Right atrium auricular region (tissue), 2 donors: ENCODE data around the gene KRT78. TPM values are rescaled to one million over a fixed set of nuclear protein-coding genes. Genes with fewer than 3 reads are reported as not detected.
A peak's percentile ranks its signal among the peaks of the same experiment; 100 is the strongest.
"Not testable (repeated sequence)": the region's sequence is repeated elsewhere in the genome, so short reads cannot be mapped to it uniquely, and the experiment has no call there.

Experiments used
- DNase-seq: peaks from one replicate; pipeline ENCODE4 v3.0.0-alpha.2; 2019; ENCODE audit warnings: low spot score
- H3K27ac ChIP-seq, 2 donors: fragments of 200-600 bp; sonication (generic); 1 replicate in 1 of 2; 2 replicates in 1 of 2; pipeline ENCODE4 v1.5.1; 2016 to 2019
- H3K27me3 ChIP-seq, 2 donors: fragments of 200-600 bp; sonication (generic); one replicate each; pipeline versions ENCODE4 v1.5.1 to v1.6.0; 2017 to 2019
- H3K36me3 ChIP-seq: fragments of 200-600 bp; sonication (generic); one replicate; pipeline ENCODE4 v1.5.1; 2016
- H3K4me1 ChIP-seq, 2 donors: fragments of 200-600 bp; sonication (generic); one replicate each; pipeline versions ENCODE4 v1.5.1 to v1.6.0; 2017 to 2019
- H3K4me3 ChIP-seq, 2 donors: fragments of 200-600 bp; sonication (generic); 1 replicate in 1 of 2; 2 replicates in 1 of 2; pipeline ENCODE4 v1.5.1; 2017 to 2019; ENCODE audit warnings: mild to moderate bottlenecking in 1 of 2, moderate library complexity in 1 of 2
- H3K9me3 ChIP-seq, 2 donors: fragments of 200-600 bp; sonication (generic); one replicate each; pipeline ENCODE4 v1.5.1; 2019
- CTCF ChIP-seq, 2 donors: fragments of 200-600 bp; sonication (generic); IDR thresholded peaks; one replicate each; pipeline ENCODE4 v1.5.1; 2019; ENCODE audit warnings: antibody characterized with exemption in 2 of 2
- total RNA-seq, 2 donors: library from RNA; depleted of rRNA; stranded (reverse); fragments of >200 nt; gene quantifications; one replicate each; pipeline ENCODE4 v1.1.0, GENCODE V29; 2016

The KRT78 gene
- total RNA-seq, 2 donors from 2014 or later: not detected

DNA sequence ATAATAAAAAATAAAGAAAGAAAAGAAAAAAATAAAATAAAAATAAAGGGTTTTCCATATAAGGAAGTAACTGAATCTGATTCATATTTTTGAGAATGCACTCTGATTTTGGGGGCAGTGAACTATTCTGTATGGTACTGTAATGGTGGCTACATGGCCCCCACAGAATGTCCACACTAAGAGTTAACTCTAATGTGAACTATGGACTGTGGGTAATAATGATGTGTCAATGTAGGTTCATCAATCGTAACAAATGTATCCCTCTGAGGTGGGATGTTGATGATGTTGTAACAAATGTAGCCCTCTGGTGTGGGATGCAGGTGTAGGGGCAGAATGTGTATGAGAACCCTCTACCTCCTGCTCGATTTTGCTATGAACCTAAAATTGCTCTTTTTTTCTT lies 42.2 kb upstream of the KRT78 start:
- Histone ChIP-seq H3K4me3 (no peak overlapping the region), H3K4me1 (peaks cover 0 to 4% of the 10 kb centered on the region in 2 donors), H3K27ac (no peak overlapping the region), H3K36me3 (no peaks in the 10 kb centered on the region), H3K27me3 (no peaks in the 10 kb centered on the region), H3K9me3 (no peaks in the 10 kb centered on the region)
- DNase-seq: no peak
- no peak for TF ChIP-seq CTCF (IDR thresholded peaks at IDR 0.05)

DNA sequence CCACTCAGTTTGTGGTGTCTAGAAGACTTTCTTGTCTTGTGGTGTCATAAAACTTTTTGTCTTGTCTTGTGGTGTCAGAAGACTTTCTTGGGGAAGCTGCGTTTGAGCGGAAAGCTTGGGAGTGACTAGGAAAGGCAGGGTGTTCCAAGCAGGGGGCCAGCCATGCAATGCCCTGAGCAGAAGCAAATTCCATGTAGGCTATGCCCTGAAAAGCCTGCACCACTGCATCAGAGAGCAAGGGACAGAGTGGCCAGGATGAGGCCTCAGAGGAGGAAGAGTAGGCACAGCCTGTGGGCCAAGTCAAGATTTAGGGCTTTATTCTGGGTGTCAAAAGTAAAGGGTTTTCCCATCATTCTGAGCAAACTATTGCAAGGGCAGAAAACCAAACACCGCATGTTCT lies 41.6 kb upstream of the KRT78 start:
- Histone ChIP-seq H3K27me3 (no peaks in the 10 kb centered on the region), H3K4me3 (no peak overlapping the region), H3K27ac (no peak overlapping the region), H3K4me1 (peaks cover 0 to 4% of the 10 kb centered on the region in 2 donors), H3K36me3 (no peaks in the 10 kb centered on the region), H3K9me3 (no peaks in the 10 kb centered on the region)
- DNase-seq: no peak
- TF ChIP-seq CTCF (IDR thresholded peaks at IDR 0.05): no peak

DNA sequence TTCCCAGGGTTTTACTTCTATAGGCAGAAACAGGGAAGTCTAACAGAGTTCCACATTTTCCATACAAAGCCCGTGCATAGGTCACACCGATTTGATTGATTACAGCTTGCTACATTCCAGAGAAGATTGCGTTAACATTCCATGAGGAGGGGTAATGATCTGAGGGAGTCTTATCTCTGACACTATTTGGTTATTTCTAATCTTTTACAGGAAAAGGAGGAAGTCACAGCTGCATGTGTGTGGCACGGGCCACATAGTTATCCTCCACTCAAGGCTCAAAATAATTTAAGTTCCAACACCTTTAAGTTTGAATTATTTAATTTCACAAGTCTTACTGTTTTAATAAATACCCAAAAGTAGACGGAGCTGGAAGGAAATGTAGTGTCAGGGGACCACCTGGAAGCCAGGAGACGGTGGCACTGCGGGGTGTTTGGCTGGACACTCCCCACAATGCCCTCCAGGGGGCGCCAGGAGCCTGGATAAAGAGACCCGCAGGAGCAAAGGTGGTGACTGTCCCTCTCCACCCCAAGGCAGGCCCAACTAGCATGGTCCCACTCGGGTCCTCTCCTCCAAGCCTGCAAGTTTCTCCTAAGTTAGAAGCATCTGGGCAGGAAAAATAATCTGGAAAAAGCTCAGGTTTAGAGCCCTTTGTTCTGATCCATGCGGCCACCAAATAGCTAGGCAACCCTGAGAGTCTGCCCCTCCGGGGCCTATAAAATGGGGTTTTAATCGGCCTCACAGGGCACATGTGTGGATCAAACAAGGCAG lies 35.9 kb upstream of the KRT78 start:
- peak; percentile 90 to 97 for TF ChIP-seq CTCF (IDR thresholded peaks at IDR 0.05)
- Histone ChIP-seq H3K4me1 (peaks cover 0 to 6% of the 10 kb centered on the region in 2 donors), H3K27me3 (no peaks in the 10 kb centered on the region), H3K4me3 (no peak overlapping the region), H3K36me3 (no peaks in the 10 kb centered on the region), H3K9me3 (no peaks in the 10 kb centered on the region), H3K27ac (no peak overlapping the region)
- DNase-seq: peak; percentile 86

GRCh38 chr12:52880499-52880898 lies 31.7 kb upstream of the KRT78 start:
- H3K9me3 ChIP-seq: not testable (repeated sequence)

DNA sequence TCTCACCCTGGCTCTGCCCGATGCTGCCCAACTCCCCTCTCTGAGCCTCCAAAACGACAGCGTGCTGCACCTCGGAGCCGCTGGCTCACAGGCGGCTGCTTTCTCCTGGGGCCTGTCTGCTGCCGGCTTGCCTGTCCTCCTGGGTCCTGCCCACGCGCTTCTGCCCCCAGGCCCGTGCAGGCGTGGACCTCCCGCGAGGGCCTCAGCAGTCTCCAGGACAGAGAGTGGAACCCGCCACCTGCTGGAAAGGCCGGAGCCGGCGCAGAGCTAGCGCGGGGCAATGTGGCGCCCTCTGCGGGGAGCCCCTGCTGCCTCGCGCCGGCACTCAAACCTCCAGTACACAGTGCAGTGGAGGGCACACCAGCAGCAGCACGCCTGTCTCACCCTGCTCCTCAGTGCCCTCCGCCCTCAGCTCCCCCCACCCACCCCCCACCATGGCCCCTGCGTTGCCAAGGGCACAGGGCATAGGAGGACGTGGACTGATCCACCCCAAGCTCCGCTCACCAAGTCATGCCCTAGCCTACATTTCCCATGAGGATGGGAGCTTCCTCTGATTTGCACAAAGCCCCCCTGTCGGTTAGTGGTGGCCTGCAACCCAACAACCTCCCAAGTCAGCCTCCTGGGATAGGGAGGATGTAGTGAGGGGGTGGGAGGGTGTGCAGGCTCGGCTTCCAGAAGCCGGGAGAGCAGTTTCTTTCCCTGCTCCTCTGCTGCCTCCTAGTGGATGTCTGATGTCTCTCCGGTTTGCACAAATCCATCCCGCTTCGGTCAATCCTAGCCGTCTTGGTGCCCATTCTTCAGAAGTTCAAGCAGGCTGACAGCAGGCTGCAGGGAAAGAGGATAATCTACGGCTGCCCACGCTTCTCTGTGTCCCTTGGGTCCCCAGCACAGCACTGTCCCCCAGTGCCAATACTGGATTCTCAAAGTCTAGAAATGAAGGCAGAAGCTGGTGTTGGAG lies 30.9 kb upstream of the KRT78 start:
- Histone ChIP-seq H3K4me3 (peak overlapping the region in 1 of 2 donors; percentile 32), H3K27ac (no peak overlapping the region)
- peak; percentile 23 to 86 for TF ChIP-seq CTCF (IDR thresholded peaks at IDR 0.05)

More at GRCh38 chr12:52880499-52880898, 31.7 kb upstream of the KRT78 start:
- not testable (repeated sequence) for DNase-seq, H3K27ac ChIP-seq, H3K36me3 ChIP-seq, H3K4me3 ChIP-seq, H3K27me3 ChIP-seq
- peaks cover 0 to 16% of the 10 kb centered on the region in 2 donors for H3K4me1 ChIP-seq

More for the DNA sequence above, 30.9 kb upstream of the KRT78 start:
- H3K4me1 ChIP-seq: peaks cover 0 to 21% of the 10 kb centered on the region in 2 donors
- no peaks in the 10 kb centered on the region for H3K36me3 ChIP-seq
- no peaks in the 10 kb centered on the region for H3K27me3 ChIP-seq
- peak; percentile 80 for DNase-seq
- no peaks in the 10 kb centered on the region for H3K9me3 ChIP-seq
